Activated CD8-positive, alpha-beta memory T cell treated with anti-CD3 and anti-CD28 coated beads, Interleukin-2, amount 50 U/mL, for 24 hours (primary cell): ENCODE data around the gene PRRC2B.
"Not testable (repeated sequence)": the region's sequence is repeated elsewhere in the genome, so short reads cannot be mapped to it uniquely, and the experiment has no call there.

Experiments used
- DNase-seq: peaks from one replicate; pipeline ENCODE4 v3.0.0-alpha.2; 2020; ENCODE audit errors: extremely low read depth

PRRC2B gene

DNA sequence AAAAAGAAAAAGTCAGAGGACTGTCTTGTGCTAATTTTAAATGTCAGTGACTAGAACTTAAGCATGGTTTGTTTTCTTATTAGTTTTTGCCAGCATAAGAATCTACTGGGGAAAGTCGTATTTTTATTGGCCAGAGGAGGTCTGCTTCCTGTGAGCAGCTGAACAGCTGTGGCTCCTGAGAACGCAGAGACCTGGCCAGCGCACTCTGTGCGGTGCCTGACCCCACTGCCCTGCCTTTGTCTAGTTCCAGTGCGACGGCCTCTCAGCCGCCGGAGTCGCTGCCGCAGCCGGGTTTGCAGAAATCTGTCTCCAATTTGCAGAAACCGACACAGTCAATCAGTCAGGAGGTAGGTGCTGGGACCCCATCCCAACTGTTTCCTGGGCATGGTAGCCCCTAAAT lies 42.5 kb downstream of the PRRC2B start:
- no peak for DNase-seq

DNA sequence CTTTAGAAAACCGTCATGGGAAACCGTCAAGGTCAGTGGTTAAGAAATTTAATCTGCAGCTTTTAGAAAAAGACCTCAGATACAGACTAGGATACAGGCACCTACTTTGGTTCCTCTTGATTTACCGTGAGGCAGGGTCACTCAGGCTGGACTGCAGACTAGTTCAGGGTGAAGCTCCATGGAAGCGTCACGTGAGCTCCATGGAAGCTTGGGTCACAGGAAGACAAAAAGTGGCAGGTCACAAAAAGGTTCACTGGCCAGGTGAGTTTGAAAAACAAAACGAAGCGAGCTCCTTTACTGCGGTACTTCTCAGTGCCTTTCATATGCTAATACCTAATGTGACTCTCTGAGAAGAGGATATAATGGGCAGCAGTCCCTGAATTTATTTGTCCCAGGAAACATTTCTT lies 43.0 kb downstream of the PRRC2B start:
- DNase-seq = no peak

DNA sequence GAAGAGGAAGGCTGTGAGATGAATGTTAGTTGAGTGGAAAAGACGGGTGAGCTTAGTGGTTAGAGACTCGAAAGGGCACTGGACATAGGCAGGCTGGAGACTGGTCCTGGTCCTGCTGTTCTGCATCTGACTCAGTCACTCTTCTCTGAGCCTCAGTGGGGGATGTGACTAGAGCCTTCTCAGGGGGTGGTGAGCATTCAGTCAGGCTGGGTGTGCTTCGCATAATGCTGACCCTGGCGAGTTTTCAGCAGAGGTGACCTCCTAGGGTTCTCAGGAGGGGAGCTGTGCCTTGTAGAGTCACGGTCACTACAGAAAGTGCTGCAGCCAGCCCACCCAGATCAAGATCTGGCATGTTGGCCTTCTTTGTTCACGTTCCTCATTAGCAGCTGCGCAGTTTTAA lies 44.3 kb downstream of the PRRC2B start:
- DNase-seq = no peak

DNA sequence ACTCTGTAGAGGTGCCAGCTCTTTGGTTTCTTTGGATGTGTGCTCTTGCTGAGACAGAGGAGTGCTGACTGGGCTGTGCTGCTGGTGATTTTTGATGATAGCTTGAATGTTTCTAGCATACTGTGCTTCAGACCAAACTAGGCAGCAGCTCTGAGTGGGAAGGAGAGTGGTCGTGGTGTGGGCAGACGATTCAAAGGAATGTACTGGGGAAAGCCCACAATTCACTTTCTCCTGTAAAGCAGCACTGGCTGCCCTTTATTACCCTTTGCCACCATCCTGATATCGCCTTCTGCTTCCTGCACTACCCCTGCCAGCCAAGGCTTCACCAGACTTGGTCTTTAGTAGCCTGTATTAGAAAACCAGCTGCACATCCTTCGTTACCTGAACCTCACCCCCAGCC lies 45.3 kb downstream of the PRRC2B start:
- no peak for DNase-seq

DNA sequence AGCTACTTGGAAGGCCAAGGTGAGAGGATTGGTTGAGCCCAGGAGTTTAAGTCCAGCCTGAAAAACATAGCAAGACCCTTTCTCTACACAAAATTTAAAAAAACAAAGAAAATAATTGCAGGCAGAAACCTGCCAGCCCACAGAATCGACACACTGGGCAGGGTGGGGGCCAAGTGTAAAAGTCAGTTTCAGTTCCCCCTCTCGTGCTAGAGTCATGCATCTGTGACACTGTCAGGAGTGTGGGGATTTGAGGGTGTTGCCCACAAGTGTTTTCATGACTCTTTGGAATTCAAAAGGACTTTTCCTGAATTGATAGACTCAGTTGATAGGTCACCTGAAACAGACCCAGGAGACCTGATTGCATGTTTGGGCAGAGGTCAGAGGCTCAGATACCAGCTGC lies 47.6 kb downstream of the PRRC2B start:
- no peak for DNase-seq

DNA sequence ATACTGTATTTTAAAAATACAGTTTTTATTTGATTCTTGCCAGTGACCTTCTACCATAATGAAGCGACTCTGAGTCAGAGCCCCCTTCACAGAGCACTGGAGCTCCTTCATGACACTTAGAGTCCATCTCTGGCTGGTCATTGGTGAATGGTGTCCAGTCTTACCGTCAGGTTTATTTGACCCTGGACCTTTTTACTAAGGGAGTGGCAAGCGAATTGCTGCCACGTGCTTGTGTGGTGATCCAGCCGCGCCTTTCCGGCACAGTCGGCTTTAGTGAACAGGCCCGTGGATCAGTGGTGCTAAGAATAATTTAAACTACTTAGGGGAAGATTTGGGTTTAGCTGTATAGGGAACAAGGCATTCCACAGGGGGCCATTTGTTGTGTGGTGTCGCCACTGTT lies 48.5 kb downstream of the PRRC2B start:
- no peak for DNase-seq

DNA sequence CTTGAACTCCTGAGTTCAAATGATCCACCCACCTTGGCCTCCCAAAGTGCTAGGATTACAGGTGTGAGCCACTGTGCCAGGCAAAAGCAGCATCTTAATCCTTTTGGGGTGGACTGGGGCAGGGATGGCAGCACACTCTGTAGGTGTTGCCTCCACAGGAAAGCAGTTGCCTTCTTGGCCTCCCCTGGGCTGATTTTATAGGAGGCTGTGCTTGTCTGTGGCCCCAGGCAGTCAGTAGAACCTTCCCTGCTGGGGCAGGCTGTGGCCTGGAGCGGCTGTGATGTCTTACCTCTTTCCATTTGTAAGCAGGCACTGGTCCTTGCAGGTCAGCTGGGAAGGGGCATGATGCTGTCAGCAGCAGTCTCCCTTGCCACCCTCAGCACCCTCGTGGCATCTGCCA lies 49.8 kb downstream of the PRRC2B start:
- no peak for DNase-seq

DNA sequence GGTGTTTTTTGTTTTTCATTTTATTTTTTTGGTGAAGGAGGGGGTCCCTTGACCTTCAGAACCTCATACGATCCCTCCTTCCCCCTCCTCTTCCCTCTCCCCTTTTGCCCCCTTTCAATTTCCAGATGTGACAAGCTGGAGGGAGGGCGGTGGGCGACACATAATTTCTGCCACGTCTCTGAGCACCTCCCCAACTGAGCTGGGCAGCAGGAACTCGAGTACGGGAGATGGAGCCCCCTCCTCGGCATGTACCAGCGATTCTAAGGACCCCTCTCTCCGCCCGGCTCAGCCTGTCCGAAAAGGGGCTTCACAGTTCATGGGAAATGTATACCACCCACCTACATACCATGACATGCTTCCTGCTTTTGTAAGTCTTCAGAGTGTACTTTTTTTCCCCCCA lies 52.4 kb downstream of the PRRC2B start:
- DNase-seq = no peak

DNA sequence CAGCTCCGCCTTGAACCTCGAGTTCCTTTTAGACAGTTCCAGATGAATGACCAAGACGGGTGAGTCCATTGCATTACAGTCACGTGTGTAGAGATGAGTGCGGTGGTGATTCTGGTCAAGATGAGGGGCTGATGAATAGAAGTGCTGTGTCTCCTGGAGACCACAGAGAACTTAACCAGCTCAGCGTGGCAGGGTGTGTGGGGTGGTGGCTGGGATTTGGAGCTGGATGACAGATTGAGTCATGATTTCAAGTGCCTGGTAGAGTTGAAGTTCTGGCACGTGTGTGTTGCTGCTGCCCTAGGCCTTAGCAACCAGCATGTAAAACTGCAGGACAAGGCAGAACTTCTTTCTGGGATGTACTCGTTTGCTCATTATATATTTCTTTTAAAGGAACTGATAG lies 53.3 kb downstream of the PRRC2B start:
- DNase-seq = no peak

DNA sequence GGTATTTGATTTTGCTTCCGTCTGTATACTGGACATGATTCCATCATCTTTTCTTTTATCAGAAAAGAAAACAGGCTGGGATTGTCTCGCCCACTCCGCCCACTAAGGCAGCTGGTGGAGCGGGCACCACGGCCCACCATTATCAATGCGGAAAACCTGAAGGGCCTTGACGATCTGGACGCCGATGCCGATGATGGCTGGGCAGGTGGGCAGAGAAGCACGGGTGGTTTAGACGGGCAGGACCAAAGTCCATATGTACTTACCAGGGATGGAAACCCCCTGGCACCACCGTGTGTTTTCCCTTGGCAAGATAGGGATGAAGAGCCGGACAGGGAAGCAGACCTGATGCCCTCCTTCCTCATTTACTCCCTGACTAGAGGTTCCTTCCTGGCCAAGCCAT lies 53.7 kb downstream of the PRRC2B start:
- DNase-seq = no peak

DNA sequence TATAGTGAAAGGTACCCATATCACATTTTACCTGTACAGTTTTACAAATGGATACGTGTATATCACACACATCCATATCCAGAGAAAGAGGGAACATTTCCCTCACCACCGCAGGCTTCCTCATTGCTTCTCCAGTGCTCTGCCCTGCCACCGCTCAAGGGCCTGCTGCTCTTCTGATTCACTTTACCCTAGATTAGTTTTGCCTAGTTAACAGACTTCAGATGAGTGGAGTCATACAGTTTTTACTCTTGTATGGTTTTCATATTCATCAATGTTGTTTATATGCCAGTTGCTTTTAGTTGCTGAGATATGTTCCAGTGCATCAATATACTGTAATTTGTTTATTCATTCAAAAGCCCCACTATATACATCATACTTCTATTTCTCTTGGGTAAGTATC lies 54.9 kb downstream of the PRRC2B start:
- no peak for DNase-seq

DNA sequence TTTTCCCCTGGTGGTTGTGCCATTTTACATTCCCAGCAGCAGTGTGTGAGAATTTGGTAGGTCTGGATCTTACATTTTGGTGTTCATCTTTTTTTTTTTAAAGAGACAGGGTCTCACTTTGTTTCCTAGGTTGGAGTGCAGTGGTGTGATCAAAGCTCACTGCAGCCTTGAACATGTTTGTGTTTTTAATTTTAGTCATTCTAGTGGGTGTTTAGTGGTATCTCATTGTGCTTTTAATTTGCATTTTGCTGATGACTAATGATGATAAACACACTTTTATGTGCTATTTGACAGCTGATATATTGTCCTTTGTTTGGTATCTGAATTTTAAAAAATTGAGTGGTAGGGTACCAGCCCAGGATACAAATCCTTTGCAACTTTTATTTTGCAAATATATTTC lies 55.4 kb downstream of the PRRC2B start:
- DNase-seq = no peak

DNA sequence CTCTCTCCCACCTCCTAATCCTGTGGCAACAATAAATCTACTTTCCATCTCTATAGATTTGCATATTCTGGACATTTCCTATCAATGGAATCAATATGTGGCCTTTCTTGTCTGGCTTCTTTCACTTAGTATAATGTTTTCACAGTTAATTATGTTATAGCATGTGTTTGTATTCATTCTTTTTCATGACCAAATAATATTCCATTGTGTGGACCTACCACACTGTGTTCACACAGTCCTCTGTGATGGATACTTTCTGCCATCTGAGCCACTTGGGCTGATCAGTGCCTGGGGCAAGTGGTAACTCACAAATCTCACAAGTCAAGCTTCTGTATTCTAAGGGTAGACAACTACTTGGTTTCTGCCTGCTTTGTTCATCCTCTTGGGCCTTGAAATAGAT lies 60.1 kb downstream of the PRRC2B start:
- no peak for DNase-seq

DNA sequence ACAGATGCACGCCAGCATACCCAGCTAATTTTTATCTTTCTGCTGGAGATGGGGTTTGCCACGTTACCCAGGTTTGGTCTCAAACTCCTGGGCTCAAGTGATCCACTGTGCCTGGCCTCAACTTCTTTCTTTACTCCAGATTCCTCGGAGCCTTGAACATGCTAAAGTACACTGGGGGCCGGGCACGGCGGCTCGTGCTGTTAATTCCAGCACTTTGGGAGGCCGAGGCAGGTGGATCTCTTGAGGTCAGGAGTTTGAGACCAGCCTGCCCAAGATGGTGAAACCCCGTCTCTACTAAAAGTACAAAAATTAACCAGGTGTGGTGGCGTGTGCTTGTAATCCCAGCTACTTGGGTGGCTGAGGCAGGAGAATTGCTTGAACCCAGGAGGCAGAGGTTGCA lies 61.8 kb downstream of the PRRC2B start:
- DNase-seq = not testable (repeated sequence)

DNA sequence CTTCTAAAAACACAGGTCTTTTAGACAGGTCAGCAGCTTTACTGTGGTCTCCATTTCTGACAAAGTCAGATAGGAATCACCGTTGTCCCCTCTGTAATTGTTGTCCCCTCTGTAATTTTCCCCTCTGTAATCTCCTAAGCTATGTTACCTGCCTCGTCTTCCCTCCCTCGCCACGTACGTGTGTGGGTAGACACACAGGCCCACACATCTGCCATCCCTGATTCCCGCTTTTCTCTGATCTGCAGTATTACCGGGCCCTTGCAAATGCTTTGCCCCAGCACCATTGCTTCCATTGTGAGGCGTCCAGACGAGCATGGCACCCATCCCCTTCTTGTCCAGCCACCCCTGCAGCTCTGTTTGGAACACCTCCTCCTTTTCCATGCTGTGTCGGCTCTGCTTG lies 63.9 kb downstream of the PRRC2B start:
- no peak for DNase-seq

DNA sequence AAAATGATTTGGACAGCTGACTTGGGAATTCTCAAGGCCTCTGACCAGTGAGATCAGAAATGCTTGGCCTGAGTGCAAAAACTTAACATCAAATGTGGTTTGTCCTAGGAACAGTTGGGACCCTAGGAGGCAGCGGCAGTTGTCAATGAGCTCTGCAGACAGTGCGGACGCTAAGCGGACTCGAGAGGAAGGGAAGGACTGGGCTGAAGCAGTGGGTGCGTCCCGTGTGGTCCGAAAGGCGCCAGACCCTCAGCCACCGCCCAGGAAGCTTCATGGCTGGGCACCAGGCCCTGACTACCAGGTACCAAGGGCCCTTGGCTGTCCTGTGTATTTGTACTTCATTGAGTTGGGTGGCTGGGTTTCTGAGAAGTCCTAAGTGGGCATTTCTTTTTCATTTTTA lies 65.2 kb downstream of the PRRC2B start:
- no peak for DNase-seq

DNA sequence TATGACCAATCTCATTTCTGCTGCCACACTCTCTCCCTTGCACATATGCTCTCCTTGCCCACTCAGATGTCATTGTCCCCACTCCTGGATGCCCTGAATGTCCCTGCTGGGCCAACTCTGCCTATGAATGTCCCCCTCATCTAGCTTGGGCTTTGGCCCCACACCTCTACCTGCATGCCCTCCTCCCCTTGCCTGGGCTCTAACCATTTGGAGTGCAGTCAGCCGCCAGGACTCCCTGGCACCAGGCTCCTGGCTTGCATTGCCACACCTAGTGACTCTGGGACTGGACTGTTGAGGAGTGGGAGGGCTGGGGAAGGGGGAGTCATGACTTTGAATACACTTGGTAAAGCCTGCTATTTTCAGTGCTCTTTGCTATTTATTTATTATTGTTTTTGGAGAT lies 67.3 kb downstream of the PRRC2B start:
- DNase-seq = no peak

DNA sequence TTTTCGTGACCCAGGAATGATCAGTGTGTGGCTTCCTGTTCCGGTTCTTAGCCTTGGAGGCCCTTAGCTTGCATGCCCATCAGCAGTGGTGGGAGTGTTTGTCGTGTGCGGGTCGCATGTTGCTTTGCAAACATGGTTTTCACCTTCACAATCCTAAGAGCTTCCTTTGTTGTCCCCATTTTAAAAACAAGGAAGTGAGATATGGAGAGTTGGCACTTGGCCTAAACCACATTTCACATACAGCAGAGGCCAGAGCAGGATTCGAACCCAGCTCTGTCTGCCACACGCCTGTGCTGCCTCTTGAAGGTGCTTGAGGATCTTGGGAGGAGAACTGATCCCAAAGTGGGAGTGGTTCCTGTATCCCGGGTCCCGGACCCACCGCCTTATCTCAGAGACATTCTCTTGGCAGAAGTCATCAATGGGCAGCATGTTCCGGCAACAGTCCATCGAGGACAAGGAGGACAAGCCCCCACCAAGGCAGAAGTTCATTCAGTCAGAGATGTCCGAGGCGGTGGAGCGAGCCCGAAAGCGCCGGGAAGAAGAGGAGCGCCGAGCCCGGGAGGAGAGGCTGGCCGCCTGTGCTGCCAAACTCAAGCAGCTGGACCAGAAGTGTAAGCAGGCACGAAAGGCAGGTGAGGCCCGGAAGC lies 70.6 kb downstream of the PRRC2B start:
- no peak for DNase-seq

DNA sequence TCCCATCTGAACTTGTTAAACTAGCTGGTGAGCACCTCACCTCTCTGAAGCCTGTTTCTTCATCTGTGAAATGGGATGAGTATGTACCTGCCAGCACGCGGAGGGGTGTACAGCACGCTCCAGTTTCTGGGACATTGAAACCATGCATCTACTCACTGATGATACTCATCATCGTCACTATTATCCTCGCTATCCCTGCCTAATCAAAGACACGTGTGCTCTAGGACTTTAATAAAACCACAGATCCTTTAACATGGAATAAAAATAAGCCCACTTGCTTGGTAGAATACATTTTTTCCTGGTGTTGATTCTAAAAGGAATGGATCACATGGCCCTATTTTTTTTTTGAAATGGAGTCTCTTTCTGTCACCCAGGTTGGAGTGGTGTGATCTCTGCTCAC lies 71.5 kb downstream of the PRRC2B start:
- DNase-seq = no peak

DNA sequence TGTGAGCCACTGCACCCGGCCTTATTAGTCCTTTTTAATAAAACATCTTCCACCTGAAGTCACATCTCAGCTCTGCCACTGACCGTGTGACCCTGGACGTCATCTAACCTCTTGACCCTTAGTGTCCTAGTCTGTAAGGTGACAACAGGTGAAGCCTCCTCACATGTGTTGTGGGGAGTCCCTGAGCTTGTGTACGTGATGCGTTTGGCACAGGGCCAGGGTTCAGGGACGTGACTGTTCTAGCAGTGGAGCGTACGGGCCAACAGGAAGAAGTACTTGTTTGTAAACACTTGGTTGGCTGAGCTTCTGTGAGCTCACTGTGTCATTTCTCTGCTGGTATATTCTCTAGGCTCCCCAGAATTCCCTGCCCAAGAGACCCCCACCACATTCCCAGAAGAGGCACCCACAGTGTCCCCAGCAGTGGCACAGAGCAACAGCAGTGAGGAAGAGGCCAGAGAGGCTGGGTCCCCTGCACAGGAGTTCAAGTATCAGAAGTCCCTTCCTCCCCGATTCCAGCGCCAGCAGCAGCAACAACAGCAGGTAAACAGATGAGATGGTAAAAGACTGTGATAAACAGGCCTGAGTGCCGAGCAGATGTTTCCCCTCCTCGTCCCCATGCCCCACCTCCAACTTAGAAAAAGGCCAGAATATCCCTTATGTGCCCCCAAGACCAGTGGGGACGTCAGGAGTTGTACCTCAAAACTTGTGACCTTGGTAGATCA lies 73.5 kb downstream of the PRRC2B start:
- DNase-seq = no peak

DNA sequence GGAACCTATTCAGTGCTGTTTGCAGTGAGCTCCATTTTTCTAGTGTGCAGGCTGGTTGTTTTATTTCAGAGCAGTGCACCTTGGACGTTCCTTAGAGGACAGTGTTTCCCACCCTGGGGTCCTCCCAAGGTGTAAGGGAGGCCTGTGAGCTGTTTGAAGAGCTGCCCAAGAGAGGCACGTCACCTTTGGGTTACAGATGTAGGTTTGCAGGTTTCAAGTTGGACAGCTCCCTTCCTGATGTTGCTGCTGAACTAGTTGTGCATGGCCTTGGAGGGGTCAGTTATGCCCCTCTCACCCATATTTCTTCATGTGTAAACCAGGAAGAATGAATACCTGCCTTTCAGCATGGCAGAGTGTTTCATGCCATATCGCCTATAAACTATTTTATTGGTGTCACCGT lies 74.1 kb downstream of the PRRC2B start:
- no peak for DNase-seq

DNA sequence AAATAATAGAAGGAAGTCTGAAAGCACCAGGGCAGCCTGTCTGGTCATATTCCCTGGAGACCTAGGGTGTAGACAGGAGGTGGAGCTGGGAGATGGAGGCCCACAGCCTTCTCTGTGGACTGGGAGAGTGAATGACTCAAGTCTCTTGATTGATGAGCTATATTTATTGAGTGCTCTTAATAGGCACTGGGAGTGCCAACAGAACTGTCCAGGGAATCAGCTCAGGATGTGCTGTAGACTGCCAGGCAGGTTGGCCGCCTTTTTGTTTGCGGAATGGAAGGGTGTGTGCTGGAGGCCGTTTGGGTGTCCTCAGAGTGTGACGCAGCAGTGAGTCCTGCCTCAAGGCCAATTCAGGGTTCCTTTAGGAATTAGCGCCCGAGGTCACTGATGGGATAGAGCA lies 75.5 kb downstream of the PRRC2B start:
- no peak for DNase-seq

DNA sequence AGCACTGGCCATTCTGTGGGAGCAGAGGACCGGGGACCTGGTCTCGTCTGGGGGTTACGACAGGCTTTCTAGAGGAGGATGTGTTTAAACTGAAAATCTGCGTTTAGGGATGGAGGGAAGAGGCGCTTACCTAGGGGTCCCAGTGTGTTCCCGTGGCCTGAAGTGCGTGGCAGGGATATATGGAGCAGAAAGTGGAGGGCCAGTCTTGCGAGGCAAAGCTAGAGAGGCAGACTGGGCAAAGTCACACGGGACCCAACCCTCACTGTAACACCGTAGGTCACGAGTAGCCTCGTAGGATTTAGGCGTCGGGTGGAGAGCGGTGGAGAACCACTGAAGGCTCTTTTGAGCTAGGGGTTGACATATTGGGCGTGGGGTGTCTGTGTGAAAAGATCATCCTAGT lies 76.1 kb downstream of the PRRC2B start:
- no peak for DNase-seq

DNA sequence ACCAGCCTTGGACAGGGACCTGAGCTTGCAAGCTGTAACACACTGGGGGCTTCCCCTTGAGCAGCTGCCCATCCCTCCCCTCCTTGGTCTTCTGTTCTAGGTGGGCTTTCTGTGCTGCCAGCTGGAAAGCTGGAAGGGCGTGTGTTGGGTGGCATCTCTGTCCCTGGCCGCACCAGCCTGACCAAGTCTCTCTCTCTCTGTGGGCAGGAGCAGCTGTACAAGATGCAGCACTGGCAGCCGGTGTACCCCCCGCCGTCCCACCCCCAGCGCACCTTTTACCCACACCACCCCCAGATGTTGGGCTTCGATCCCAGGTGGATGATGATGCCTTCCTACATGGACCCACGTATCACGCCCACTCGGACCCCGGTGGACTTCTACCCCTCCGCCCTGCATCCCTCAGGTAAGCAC lies 76.7 kb downstream of the PRRC2B start:
- DNase-seq = no peak
